ENCODE measurements around the gene JPT1. TPM values are rescaled to one million over a fixed set of nuclear protein-coding genes. Genes with fewer than 3 reads are reported as not detected.

Gene JPT1
- total RNA-seq, 1 donor from 2014 or later, result 61.1 TPM

- Histone ChIP-seq H3K27ac (peak overlapping the region; percentile 76), H3K36me3 (peaks cover 5% of the 10 kb centered on the region), H3K4me3 (peak overlapping the region; percentile 30), H3K4me1 (peaks cover 85% of the 10 kb centered on the region), H3K9me3 (no peaks in the 10 kb centered on the region), H3K27me3 (ENCODE audit: low read depth) (no peaks in the 10 kb centered on the region)
- DNase-seq (no peak), ATAC-seq (no peak)
- TF ChIP-seq CTCF (IDR thresholded peaks at IDR 0.05), result no peak
- intact Hi-C loops (cut with DNase I), result no loop called here
Measured at GRCh38 chr17:75091855-75092327, 62.4 kb downstream of the JPT1 start.

- intact Hi-C loops (cut with DNase I), result no loop called here
- TF ChIP-seq CTCF (IDR thresholded peaks at IDR 0.05), result no peak
- Histone ChIP-seq H3K4me1 (peaks cover 87% of the 10 kb centered on the region), H3K9me3 (no peaks in the 10 kb centered on the region), H3K36me3 (peaks cover 5% of the 10 kb centered on the region), H3K27ac (peak overlapping the region; percentile 76), H3K27me3 (ENCODE audit: low read depth) (no peaks in the 10 kb centered on the region), H3K4me3 (peak overlapping the region; percentile 30)
- ATAC-seq (no peak), DNase-seq (no peak)
Measured at GRCh38 chr17:75090871-75091854, 63.1 kb downstream of the JPT1 start.

GRCh38 chr17:75088465-75089417 lies 65.6 kb downstream of the JPT1 start:
- DNase-seq (no peak), ATAC-seq (peak; percentile 39 to 64)
- H3K9me3 ChIP-seq, result no peaks in the 10 kb centered on the region
- intact Hi-C loops (cut with DNase I), result no loop called here
- H3K4me3 ChIP-seq, result peak overlapping the region; percentile 74
- peaks cover 75% of the 10 kb centered on the region for H3K4me1 ChIP-seq
- H3K27ac ChIP-seq, result peak overlapping the region; percentile 96
- H3K36me3 ChIP-seq, result no peaks in the 10 kb centered on the region
- no peak for TF ChIP-seq CTCF (IDR thresholded peaks at IDR 0.05)
- H3K27me3 ChIP-seq (ENCODE audit: low read depth), result no peaks in the 10 kb centered on the region

- intact Hi-C loops (cut with DNase I), result no loop called here
- peak within 1 kb of the TSS; percentile 74 for H3K4me3 ChIP-seq
- DNase-seq (peak; percentile 97), ATAC-seq (peak; percentile 92 to 96)
- H3K27me3 ChIP-seq (ENCODE audit: low read depth), result no peaks in the 10 kb centered on the region
- H3K27ac ChIP-seq, result peak within 1 kb of the TSS; percentile 96
- H3K36me3 ChIP-seq, result no peaks in the 10 kb centered on the region
- no peak for TF ChIP-seq CTCF (IDR thresholded peaks at IDR 0.05)
- H3K9me3 ChIP-seq, result no peaks in the 10 kb centered on the region
- H3K4me1 ChIP-seq, result peaks cover 70% of the 10 kb centered on the region
Measured at GRCh38 chr17:75087558-75088453, 66.5 kb downstream of the JPT1 start, which contains the start of gene SLC16A5. SLC16A5 (plus strand) TSS chr17:75087954; CDS start chr17:75093637, 5,683 bp downstream.
